ENCODE measurements around the gene FGR. TPM values are rescaled to one million over a fixed set of nuclear protein-coding genes. Genes with fewer than 3 reads are reported as not detected.

Gene FGR
- total and polyA plus RNA-seq, 2 of the 13 experiments (the other 11 are each of a cell fraction or from before 2014, with no cell fraction given) = not detected

- no peak for TF ChIP-seq STAT5B (CRISPR knock-in tag; IDR thresholded peaks at IDR 0.05)
- no peak for TF ChIP-seq TEAD2 (CRISPR knock-in tag; IDR thresholded peaks at IDR 0.05)
- TF ChIP-seq ZNF446 (CRISPR knock-in tag; IDR thresholded peaks at IDR 0.05) = no peak
- no peak for TF ChIP-seq SRF (IDR thresholded peaks at IDR 0.05; ENCODE audit: low read depth, low read length)
- no peak for TF ChIP-seq ZNF776 (CRISPR knock-in tag; IDR thresholded peaks at IDR 0.05)
- peak; percentile 83; the same call in 1 of the 2 replicates for TF ChIP-seq ARID4A (CRISPR knock-in tag; IDR thresholded peaks at IDR 0.05; ENCODE audit: borderline replicate concordance)
- peak; percentile 100 for TF ChIP-seq ASH2L (IDR thresholded peaks at IDR 0.05; ENCODE audit: insufficient read length, low read depth, low read length)
- TF ChIP-seq ZNF816 (CRISPR knock-in tag; IDR thresholded peaks at IDR 0.05; ENCODE audit: borderline replicate concordance) = no peak; the same call in 1 of the 2 replicates
- TF ChIP-seq ZSCAN9 (CRISPR knock-in tag; IDR thresholded peaks at IDR 0.05; ENCODE audit: borderline replicate concordance) = peak; percentile 93; the same call in 1 of the 2 replicates
- TF ChIP-seq ISL2 (CRISPR knock-in tag; IDR thresholded peaks at IDR 0.05) = peak; percentile 81
- TF ChIP-seq ZNF841 (CRISPR knock-in tag; IDR thresholded peaks at IDR 0.05; ENCODE audit: borderline replicate concordance) = no peak
- 0 out of 2 replicates have a peak, but pooled peaks have one; percentile 85 for TF ChIP-seq MZF1 (CRISPR knock-in tag; IDR thresholded peaks at IDR 0.05; ENCODE audit: borderline replicate concordance)
- TF ChIP-seq PCBP1 (IDR thresholded peaks at IDR 0.05; ENCODE audit: borderline replicate concordance, low read depth, low read length) = no peak
- peak; percentile 82 for TF ChIP-seq SOX5 (CRISPR knock-in tag; IDR thresholded peaks at IDR 0.05; ENCODE audit: borderline replicate concordance)
- no peak for TF ChIP-seq MXD1 (CRISPR knock-in tag; IDR thresholded peaks at IDR 0.05)
- TF ChIP-seq SMAD9 (CRISPR knock-in tag; IDR thresholded peaks at IDR 0.05) = no peak
- TF ChIP-seq ZNF549 (CRISPR knock-in tag; IDR thresholded peaks at IDR 0.05) = no peak
- TF ChIP-seq ZFYVE20 (CRISPR knock-in tag; IDR thresholded peaks at IDR 0.05; ENCODE audit: borderline replicate concordance, low read depth) = no peak
- no peak for TF ChIP-seq ZNF256 (CRISPR knock-in tag; conservative IDR thresholded peaks at IDR 0.05)
- peak; percentile 88 for TF ChIP-seq FOXP4 (CRISPR knock-in tag; IDR thresholded peaks at IDR 0.05)
- TF ChIP-seq ZNF235 (CRISPR knock-in tag; IDR thresholded peaks at IDR 0.05; ENCODE audit: borderline replicate concordance) = no peak
- no peak for TF ChIP-seq ZNF253 (CRISPR knock-in tag; IDR thresholded peaks at IDR 0.05; ENCODE audit: borderline replicate concordance)
- TF ChIP-seq RORA (CRISPR knock-in tag; IDR thresholded peaks at IDR 0.05) = no peak
- peak; percentile 26; the same call in 1 of the 2 replicates for TF ChIP-seq POLR2AphosphoS2 (IDR thresholded peaks at IDR 0.05; ENCODE audit: low read depth, low read length)
These were observed 71.2 kb downstream of the FGR start (continued) for GRCh38 chr1:27563591-27564471.
